ENCODE measurements around the gene ZFAND3.

ZFAND3 gene

GRCh38 chr6:38080889-38081288, 261.4 kb downstream of the ZFAND3 start:
- TF ChIP-seq Cebpa-rat (IDR thresholded peaks at IDR 0.05), result no peak
- Histone ChIP-seq H3K4me2 (no peak overlapping the region), H4K20me1 (peaks cover 0 to 97% (median 17%) of the 10 kb centered on the region in 11 experiments; a peak in 14 of 22 replicates), H3K36me3 (peaks cover 35 to 89% (median 66%) of the 10 kb centered on the region in 11 experiments), H3K9ac (no peak overlapping the region), H3K4me3 (no peak overlapping the region), H3K9me3 (replicated peaks in 1 of 11) (no peaks in the 10 kb centered on the region), H3K27ac (no peak overlapping the region), H3K4me1 (0 out of 20 replicates have a peak, but pooled peaks cover 0 to 7% (median 0%) of the 10 kb centered on the region in 10 experiments), H3K27me3 (no peaks in the 10 kb centered on the region)

GRCh38 chr6:38085031-38085430, 265.5 kb downstream of the ZFAND3 start:
- H3K4me2 ChIP-seq, result no peak overlapping the region
- H3K9ac ChIP-seq, result no peak overlapping the region
- H3K9me3 ChIP-seq (replicated peaks in 1 of 11), result no peaks in the 10 kb centered on the region
- H3K27me3 ChIP-seq, result no peaks in the 10 kb centered on the region
- no peak overlapping the region for H3K27ac ChIP-seq
- peaks cover 0 to 7% (median 0%) of the 10 kb centered on the region in 10 experiments; a peak in 1 of 20 replicates for H3K4me1 ChIP-seq
- no peak overlapping the region for H3K4me3 ChIP-seq
- peaks cover 2 to 99% (median 17%) of the 10 kb centered on the region in 11 experiments; a peak in 11 of 22 replicates for H4K20me1 ChIP-seq
- TF ChIP-seq Cebpa-rat (IDR thresholded peaks at IDR 0.05), result no peak
- peaks cover 44 to 92% (median 70%) of the 10 kb centered on the region in 11 experiments for H3K36me3 ChIP-seq

GRCh38 chr6:38086346-38086745, 266.8 kb downstream of the ZFAND3 start:
- Histone ChIP-seq H3K4me3 (no peak overlapping the region), H3K4me1 (no peaks in the 10 kb centered on the region; a peak in 2 of 20 replicates), H3K9me3 (replicated peaks in 1 of 11) (no peaks in the 10 kb centered on the region), H4K20me1 (peaks cover 7 to 99% (median 24%) of the 10 kb centered on the region in 11 experiments; a peak in 16 of 22 replicates), H3K36me3 (peaks cover 44 to 98% (median 65%) of the 10 kb centered on the region in 11 experiments), H3K4me2 (no peak overlapping the region), H3K27me3 (no peaks in the 10 kb centered on the region), H3K9ac (no peak overlapping the region), H3K27ac (no peak overlapping the region)
- no peak for TF ChIP-seq Cebpa-rat (IDR thresholded peaks at IDR 0.05)

GRCh38 chr6:38088010-38088409, 268.5 kb downstream of the ZFAND3 start:
- TF ChIP-seq Cebpa-rat (IDR thresholded peaks at IDR 0.05), result no peak
- H3K27ac ChIP-seq, result no peak overlapping the region
- H4K20me1 ChIP-seq, result peaks cover 11 to 99% (median 34%) of the 10 kb centered on the region in 11 experiments; a peak in 17 of 22 replicates
- no peaks in the 10 kb centered on the region for H3K27me3 ChIP-seq
- H3K9ac ChIP-seq, result no peak overlapping the region
- no peak overlapping the region for H3K4me3 ChIP-seq
- H3K36me3 ChIP-seq, result peaks cover 34 to 96% (median 49%) of the 10 kb centered on the region in 11 experiments
- no peaks in the 10 kb centered on the region; a peak in 2 of 20 replicates for H3K4me1 ChIP-seq
- no peak overlapping the region for H3K4me2 ChIP-seq
- H3K9me3 ChIP-seq (replicated peaks in 1 of 11), result no peaks in the 10 kb centered on the region

GRCh38 chr6:38088829-38089228, 269.3 kb downstream of the ZFAND3 start:
- no peak for TF ChIP-seq Cebpa-rat (IDR thresholded peaks at IDR 0.05)
- Histone ChIP-seq H3K4me1 (no peaks in the 10 kb centered on the region; a peak in 2 of 20 replicates), H3K36me3 (peaks cover 27 to 88% (median 42%) of the 10 kb centered on the region in 11 experiments), H3K9ac (no peak overlapping the region), H4K20me1 (peaks cover 8 to 99% (median 39%) of the 10 kb centered on the region in 11 experiments; a peak in 17 of 22 replicates), H3K9me3 (replicated peaks in 1 of 11) (no peaks in the 10 kb centered on the region), H3K27ac (no peak overlapping the region), H3K4me2 (no peak overlapping the region), H3K27me3 (no peaks in the 10 kb centered on the region), H3K4me3 (no peak overlapping the region)

GRCh38 chr6:38091613-38092012, 272.1 kb downstream of the ZFAND3 start:
- Histone ChIP-seq H3K36me3 (peaks cover 11 to 83% (median 27%) of the 10 kb centered on the region in 11 experiments; a peak in 19 of 22 replicates), H3K4me2 (no peak overlapping the region), H4K20me1 (peaks cover 8 to 100% (median 64%) of the 10 kb centered on the region in 11 experiments; a peak in 17 of 22 replicates), H3K27ac (no peak overlapping the region), H3K27me3 (no peaks in the 10 kb centered on the region), H3K4me1 (no peaks in the 10 kb centered on the region; a peak in 2 of 20 replicates), H3K9me3 (replicated peaks in 1 of 11) (no peaks in the 10 kb centered on the region), H3K9ac (no peak overlapping the region), H3K4me3 (no peak overlapping the region)
- TF ChIP-seq Cebpa-rat (IDR thresholded peaks at IDR 0.05), result no peak

- H3K9ac ChIP-seq, result no peak overlapping the region
Observed at GRCh38 chr6:38092465-38092864, 272.9 kb downstream of the ZFAND3 start.

GRCh38 chr6:38092964-38093363, 273.4 kb downstream of the ZFAND3 start:
- H3K4me1 ChIP-seq, result no peaks in the 10 kb centered on the region; a peak in 2 of 20 replicates
- H3K4me3 ChIP-seq, result no peak overlapping the region
- no peaks in the 10 kb centered on the region for H3K27me3 ChIP-seq
- TF ChIP-seq Cebpa-rat (IDR thresholded peaks at IDR 0.05), result no peak
- H3K4me2 ChIP-seq, result no peak overlapping the region
- H3K27ac ChIP-seq, result no peak overlapping the region
- peaks cover 8 to 100% (median 66%) of the 10 kb centered on the region in 11 experiments; a peak in 17 of 22 replicates for H4K20me1 ChIP-seq
- H3K9ac ChIP-seq, result no peak overlapping the region
- H3K9me3 ChIP-seq (replicated peaks in 1 of 11), result no peaks in the 10 kb centered on the region
- H3K36me3 ChIP-seq, result peaks cover 1 to 81% (median 16%) of the 10 kb centered on the region in 11 experiments; a peak in 20 of 22 replicates

More at GRCh38 chr6:38092465-38092864, 272.9 kb downstream of the ZFAND3 start:
- no peak overlapping the region for H3K27ac ChIP-seq
- no peaks in the 10 kb centered on the region for H3K27me3 ChIP-seq
- no peak for TF ChIP-seq Cebpa-rat (IDR thresholded peaks at IDR 0.05)
- H3K36me3 ChIP-seq, result peaks cover 5 to 81% (median 18%) of the 10 kb centered on the region in 11 experiments; a peak in 19 of 22 replicates
- H3K4me3 ChIP-seq, result no peak overlapping the region
- no peaks in the 10 kb centered on the region for H3K9me3 ChIP-seq (replicated peaks in 1 of 11)
- H3K4me2 ChIP-seq, result no peak overlapping the region
- H3K4me1 ChIP-seq, result no peaks in the 10 kb centered on the region; a peak in 2 of 20 replicates
- peaks cover 8 to 100% (median 64%) of the 10 kb centered on the region in 11 experiments; a peak in 17 of 22 replicates for H4K20me1 ChIP-seq

- Histone ChIP-seq H3K4me2 (no peak overlapping the region), H3K9ac (no peak overlapping the region), H3K27ac (no peak overlapping the region), H3K27me3 (no peaks in the 10 kb centered on the region), H3K36me3 (peaks cover 4 to 77% (median 27%) of the 10 kb centered on the region in 11 experiments; a peak in 19 of 22 replicates), H3K4me1 (no peaks in the 10 kb centered on the region; a peak in 1 of 20 replicates), H3K9me3 (replicated peaks in 1 of 11) (no peaks in the 10 kb centered on the region), H3K4me3 (no peak overlapping the region), H4K20me1 (peaks cover 8 to 98% (median 62%) of the 10 kb centered on the region in 11 experiments; a peak in 17 of 22 replicates)
- no peak for TF ChIP-seq Cebpa-rat (IDR thresholded peaks at IDR 0.05)
Observed at GRCh38 chr6:38095054-38095453, 275.5 kb downstream of the ZFAND3 start.
